HL-60 (cell line): ENCODE results near the gene SSRP1.

Source experiments
- DNase-seq, 2 experiments: peaks; one replicate each; pipeline ENCODE4 v3.0.0-alpha.2; 2010 to 2020; ENCODE audit warnings: low read depth in 1 of 2, low spot score in 1 of 2
- H3K27ac ChIP-seq: fragments of 250-450 bp; sonication (Bioruptor Pico); replicated peaks from 2 replicates; pipeline ENCODE4 v1.5.1; 2020; ENCODE audit warnings: mild to moderate bottlenecking, moderate library complexity
- H3K27me3 ChIP-seq: fragments of 250-450 bp; sonication (Bioruptor Pico); 2 replicates; pipeline ENCODE4 v1.5.1; 2021; ENCODE audit warnings: mild to moderate bottlenecking, moderate library complexity; ENCODE audit not compliant: insufficient read depth, poor library complexity, severe bottlenecking
- H3K4me3 ChIP-seq: replicated peaks from 2 replicates; pipeline ENCODE4 v1.5.1; 2011; ENCODE audit warnings: mild to moderate bottlenecking, control low read depth, low read length; ENCODE audit not compliant: insufficient read depth
- CTCF ChIP-seq: IDR thresholded peaks from one replicate; pipeline ENCODE4 v1.5.1; 2011; ENCODE audit warnings: low read length, control low read depth, inconsistent platforms; ENCODE audit not compliant: insufficient read depth
- GABPA ChIP-seq: IDR thresholded peaks from 2 replicates; pipeline ENCODE4 v1.6.1; 2012; ENCODE audit warnings: low read depth
- POLR2AphosphoS5 ChIP-seq: IDR thresholded peaks from 2 replicates; pipeline ENCODE4 v1.6.1; 2012; ENCODE audit warnings: low read depth
- SPI1 ChIP-seq: IDR thresholded peaks from 2 replicates; pipeline ENCODE4 v1.6.1; 2012; ENCODE audit warnings: low read depth, mild to moderate bottlenecking, borderline replicate concordance
- long read RNA-seq: library from polyadenylated mRNA; unstranded; transcript quantifications from one replicate; pipeline ENCODE4 v2.0.0, GENCODE V29; 2020
- TF ChIP-seq, protein P1 (sequence below): IDR thresholded peaks from 2 replicates; pipeline ENCODE4 v1.6.1; 2012; ENCODE audit warnings: low read depth; ENCODE audit not compliant: insufficient replicate concordance

SSRP1 gene
- long read RNA-seq, transcript SSRP1-201 (17 exons, 2,819 nt), result major isoform, 23 of 155 reads
- long read RNA-seq, partial matches to known transcripts, result 124 of 155 reads
- long read RNA-seq, other reads (novel, unspliced or antisense), result 8 of 155 reads

GRCh38 chr11:57335343-57336110 is at the start of gene SSRP1:
TSS of gene SSRP1 (minus strand) at chr11:57335892. CDS start at chr11:57335121, 771 bp downstream.
- TF ChIP-seq, protein P1, sequence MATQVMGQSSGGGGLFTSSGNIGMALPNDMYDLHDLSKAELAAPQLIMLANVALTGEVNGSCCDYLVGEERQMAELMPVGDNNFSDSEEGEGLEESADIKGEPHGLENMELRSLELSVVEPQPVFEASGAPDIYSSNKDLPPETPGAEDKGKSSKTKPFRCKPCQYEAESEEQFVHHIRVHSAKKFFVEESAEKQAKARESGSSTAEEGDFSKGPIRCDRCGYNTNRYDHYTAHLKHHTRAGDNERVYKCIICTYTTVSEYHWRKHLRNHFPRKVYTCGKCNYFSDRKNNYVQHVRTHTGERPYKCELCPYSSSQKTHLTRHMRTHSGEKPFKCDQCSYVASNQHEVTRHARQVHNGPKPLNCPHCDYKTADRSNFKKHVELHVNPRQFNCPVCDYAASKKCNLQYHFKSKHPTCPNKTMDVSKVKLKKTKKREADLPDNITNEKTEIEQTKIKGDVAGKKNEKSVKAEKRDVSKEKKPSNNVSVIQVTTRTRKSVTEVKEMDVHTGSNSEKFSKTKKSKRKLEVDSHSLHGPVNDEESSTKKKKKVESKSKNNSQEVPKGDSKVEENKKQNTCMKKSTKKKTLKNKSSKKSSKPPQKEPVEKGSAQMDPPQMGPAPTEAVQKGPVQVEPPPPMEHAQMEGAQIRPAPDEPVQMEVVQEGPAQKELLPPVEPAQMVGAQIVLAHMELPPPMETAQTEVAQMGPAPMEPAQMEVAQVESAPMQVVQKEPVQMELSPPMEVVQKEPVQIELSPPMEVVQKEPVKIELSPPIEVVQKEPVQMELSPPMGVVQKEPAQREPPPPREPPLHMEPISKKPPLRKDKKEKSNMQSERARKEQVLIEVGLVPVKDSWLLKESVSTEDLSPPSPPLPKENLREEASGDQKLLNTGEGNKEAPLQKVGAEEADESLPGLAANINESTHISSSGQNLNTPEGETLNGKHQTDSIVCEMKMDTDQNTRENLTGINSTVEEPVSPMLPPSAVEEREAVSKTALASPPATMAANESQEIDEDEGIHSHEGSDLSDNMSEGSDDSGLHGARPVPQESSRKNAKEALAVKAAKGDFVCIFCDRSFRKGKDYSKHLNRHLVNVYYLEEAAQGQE, result no peak
- TF ChIP-seq GABPA, result peak; percentile 77
- peak; percentile 36; the same call in 1 of the 2 replicates for TF ChIP-seq POLR2AphosphoS5
- peak within 1 kb of the TSS; percentile 93 for H3K27ac ChIP-seq
- H3K27me3 ChIP-seq, result no peaks in the 10 kb centered on the region
- DNase-seq, result peak; percentile 81 to 93
- H3K4me3 ChIP-seq, result peak within 1 kb of the TSS; percentile 87

DNA sequence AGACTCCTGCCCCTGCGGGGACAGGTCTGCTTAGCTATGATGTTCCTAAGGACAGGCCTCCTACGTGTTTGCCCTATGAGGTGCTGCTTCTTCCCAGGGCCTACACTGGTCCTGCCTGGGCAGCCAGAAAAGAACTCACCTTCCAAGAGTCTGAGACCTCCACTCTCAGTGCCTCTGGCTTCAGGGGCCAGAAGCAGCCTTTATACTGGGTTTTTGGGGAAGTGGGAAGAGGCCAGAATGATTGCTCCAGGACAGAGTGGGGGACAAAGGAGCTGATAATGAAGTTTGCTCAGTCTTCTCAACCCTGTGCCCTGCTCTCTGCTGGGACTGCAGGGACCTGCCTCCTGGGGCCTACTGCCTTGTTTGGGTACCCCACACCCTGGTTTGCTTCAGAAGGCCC is 45.3 kb upstream of the SSRP1 start, which contains the start of gene PRG3:
PRG3 (minus strand) TSS at position 176 of the 400 bp plus-strand sequence. CDS start 442 bp downstream, outside the sequence.
- DNase-seq, result no peak
- H3K27me3 ChIP-seq, result no peaks in the 10 kb centered on the region
- TF ChIP-seq POLR2AphosphoS5 (no peak), SPI1 (peak; percentile 64), GABPA (no peak), CTCF (no peak)
- TF ChIP-seq, protein P1, result no peak
- H3K27ac ChIP-seq, result no peak within 1 kb of the TSS
- no peak within 1 kb of the TSS for H3K4me3 ChIP-seq

DNA sequence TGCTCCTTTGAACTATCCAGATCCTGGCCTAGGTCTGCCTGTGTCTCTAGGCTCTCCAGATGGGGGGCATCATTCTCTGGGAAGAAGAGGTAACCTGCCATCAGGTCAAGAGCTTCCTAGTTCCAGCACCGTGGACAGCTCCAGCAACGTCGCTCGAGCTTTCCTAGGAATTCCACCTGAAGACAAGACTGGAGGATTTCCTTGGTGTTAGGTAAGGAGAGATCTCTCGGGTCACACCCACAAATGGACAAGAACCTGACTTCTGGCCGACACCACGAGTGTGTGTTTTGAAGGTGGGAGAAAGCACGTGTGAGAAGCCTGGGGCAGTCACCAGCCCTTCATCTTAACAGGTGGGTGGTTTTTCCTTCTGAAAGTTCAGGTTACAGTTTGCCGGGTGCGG is 44.0 kb upstream of the SSRP1 start:
- H3K27ac ChIP-seq, result no peak overlapping the region
- DNase-seq, result no peak
- no peaks in the 10 kb centered on the region for H3K27me3 ChIP-seq
- TF ChIP-seq, protein P1, result peak; percentile 99
- no peak for TF ChIP-seq SPI1
- no peak overlapping the region for H3K4me3 ChIP-seq

- Histone ChIP-seq H3K4me3 (no peak overlapping the region), H3K27me3 (no peaks in the 10 kb centered on the region), H3K27ac (no peak overlapping the region)
- no peak for TF ChIP-seq CTCF
- TF ChIP-seq, protein P1, result no peak
- TF ChIP-seq GABPA, result no peak
- TF ChIP-seq SPI1, result no peak
- TF ChIP-seq POLR2AphosphoS5, result no peak
- DNase-seq, result no peak
These were observed 42.5 kb upstream of the SSRP1 start for GRCh38 chr11:57378186-57378585.
